ENCODE results near the gene TACC2.

The TACC2 gene

GRCh38 chr10:122145113-122145512 lies 156.2 kb downstream of the TACC2 start:
- no peak for TF ChIP-seq CTCF (IDR thresholded peaks at IDR 0.05; ENCODE audit: control insufficient read depth, extremely low read depth, insufficient read depth)
- no peak for DNase-seq (ENCODE audit: low read depth)
- H3K4me3 ChIP-seq (ENCODE audit: low read depth, low read length), result no peak overlapping the region

GRCh38 chr10:122147663-122148062 lies 158.7 kb downstream of the TACC2 start:
- H3K4me3 ChIP-seq (ENCODE audit: low read depth, low read length), result no peak overlapping the region
- TF ChIP-seq CTCF (IDR thresholded peaks at IDR 0.05; ENCODE audit: control insufficient read depth, extremely low read depth, insufficient read depth), result no peak
- no peak for DNase-seq (ENCODE audit: low read depth)

GRCh38 chr10:122148876-122149560 lies 160.1 kb downstream of the TACC2 start:
- no peak for TF ChIP-seq CTCF (IDR thresholded peaks at IDR 0.05; ENCODE audit: control insufficient read depth, extremely low read depth, insufficient read depth)
- DNase-seq (ENCODE audit: low read depth), result no peak
- H3K4me3 ChIP-seq (ENCODE audit: low read depth, low read length), result no peak overlapping the region

GRCh38 chr10:122149561-122150505 lies 160.9 kb downstream of the TACC2 start:
- no peak for TF ChIP-seq CTCF (IDR thresholded peaks at IDR 0.05; ENCODE audit: control insufficient read depth, extremely low read depth, insufficient read depth)
- no peak for DNase-seq (ENCODE audit: low read depth)

GRCh38 chr10:122151121-122151694 lies 162.2 kb downstream of the TACC2 start:
- no peak for TF ChIP-seq CTCF (IDR thresholded peaks at IDR 0.05; ENCODE audit: control insufficient read depth, extremely low read depth, insufficient read depth)
- H3K4me3 ChIP-seq (ENCODE audit: low read depth, low read length), result no peak overlapping the region
- DNase-seq (ENCODE audit: low read depth), result no peak

More at GRCh38 chr10:122149561-122150505, 160.9 kb downstream of the TACC2 start:
- H3K4me3 ChIP-seq (ENCODE audit: low read depth, low read length), result no peak overlapping the region

GRCh38 chr10:122152544-122152943 lies 163.6 kb downstream of the TACC2 start:
- no peak for DNase-seq (ENCODE audit: low read depth)
- TF ChIP-seq CTCF (IDR thresholded peaks at IDR 0.05; ENCODE audit: control insufficient read depth, extremely low read depth, insufficient read depth), result no peak
- H3K4me3 ChIP-seq (ENCODE audit: low read depth, low read length), result no peak overlapping the region

Data from LNCaP clone FGC (cell line).